Stomach smooth muscle (tissue), 2 donors: ENCODE results near the gene PPP1R15B.

Experiments used
- H3K27ac ChIP-seq: one replicate; pipeline ENCODE4 v1.7.0; 2013; ENCODE audit warnings: mild to moderate bottlenecking, low read length, inconsistent platforms
- H3K27me3 ChIP-seq, 2 donors: one replicate each; pipeline ENCODE4 v1.7.0; 2013; ENCODE audit warnings: low read length in 2 of 2; ENCODE audit not compliant: insufficient read depth in 2 of 2, control insufficient read depth in 1 of 2
- H3K36me3 ChIP-seq, 2 donors: one replicate each; pipeline ENCODE4 v1.7.0; 2013; ENCODE audit warnings: low read length in 2 of 2; ENCODE audit not compliant: control insufficient read depth in 2 of 2, insufficient read depth in 2 of 2
- H3K4me1 ChIP-seq: one replicate; pipeline ENCODE4 v1.7.0; 2013; ENCODE audit warnings: low read length; ENCODE audit not compliant: control insufficient read depth, insufficient read depth
- H3K4me3 ChIP-seq, 2 donors: one replicate each; pipeline ENCODE4 v1.7.0; 2013; ENCODE audit warnings: low read length in 2 of 2
- H3K9ac ChIP-seq, 2 donors: one replicate each; pipeline ENCODE4 v1.7.0; 2013; ENCODE audit warnings: low read length in 2 of 2, mild to moderate bottlenecking in 1 of 2
- H3K9me3 ChIP-seq, 2 donors: one replicate each; pipeline ENCODE4 v1.7.0; 2013; ENCODE audit warnings: low read length in 2 of 2; ENCODE audit not compliant: control insufficient read depth in 2 of 2
- donor health status: healthy.
- donor health status: Pancreatic carcinoma.

PPP1R15B gene

GRCh38 chr1:204450461-204451257, 39.0 kb upstream of the PPP1R15B start:
- Histone ChIP-seq H3K9me3 (no peaks in the 10 kb centered on the region), H3K27me3 (no peaks in the 10 kb centered on the region), H3K36me3 (peaks cover 13 to 39% of the 10 kb centered on the region in 2 donors), H3K9ac (no peak overlapping the region), H3K4me3 (no peak overlapping the region), H3K27ac (no peak overlapping the region), H3K4me1 (peaks cover 23% of the 10 kb centered on the region)

- H3K27me3 ChIP-seq, result no peaks in the 10 kb centered on the region
- no peak overlapping the region for H3K4me3 ChIP-seq
- peaks cover 23% of the 10 kb centered on the region for H3K4me1 ChIP-seq
- H3K36me3 ChIP-seq, result peaks cover 13 to 36% of the 10 kb centered on the region in 2 donors
- no peak overlapping the region for H3K9ac ChIP-seq
- no peaks in the 10 kb centered on the region for H3K9me3 ChIP-seq
- H3K27ac ChIP-seq, result no peak overlapping the region
These were observed 38.2 kb upstream of the PPP1R15B start for GRCh38 chr1:204449678-204450280.

- H3K36me3 ChIP-seq, result peaks cover 13 to 36% of the 10 kb centered on the region in 2 donors
- H3K4me1 ChIP-seq, result peaks cover 23% of the 10 kb centered on the region
- no peaks in the 10 kb centered on the region for H3K27me3 ChIP-seq
- H3K9me3 ChIP-seq, result no peaks in the 10 kb centered on the region
- no peak overlapping the region for H3K27ac ChIP-seq
- no peak overlapping the region for H3K9ac ChIP-seq
- H3K4me3 ChIP-seq, result no peak overlapping the region
These were observed 37.5 kb upstream of the PPP1R15B start for GRCh38 chr1:204448991-204449677.

GRCh38 chr1:204448344-204448964, 36.8 kb upstream of the PPP1R15B start:
- Histone ChIP-seq H3K4me1 (peaks cover 23% of the 10 kb centered on the region), H3K4me3 (no peak overlapping the region), H3K27me3 (no peaks in the 10 kb centered on the region), H3K27ac (no peak overlapping the region), H3K9me3 (no peaks in the 10 kb centered on the region), H3K9ac (no peak overlapping the region), H3K36me3 (peaks cover 19 to 43% of the 10 kb centered on the region in 2 donors)

- H3K9ac ChIP-seq, result no peak overlapping the region
- H3K4me3 ChIP-seq, result no peak overlapping the region
- no peaks in the 10 kb centered on the region for H3K27me3 ChIP-seq
- H3K9me3 ChIP-seq, result no peaks in the 10 kb centered on the region
- peaks cover 24% of the 10 kb centered on the region for H3K4me1 ChIP-seq
- H3K27ac ChIP-seq, result no peak overlapping the region
- peaks cover 22 to 43% of the 10 kb centered on the region in 2 donors for H3K36me3 ChIP-seq
These were observed 36.1 kb upstream of the PPP1R15B start for GRCh38 chr1:204447736-204448135.

GRCh38 chr1:204447190-204447589, 35.6 kb upstream of the PPP1R15B start:
- Histone ChIP-seq H3K27ac (peak overlapping the region; percentile 62), H3K27me3 (no peaks in the 10 kb centered on the region), H3K9ac (peak overlapping the region; percentile 21 to 23), H3K36me3 (peaks cover 25 to 47% of the 10 kb centered on the region in 2 donors), H3K4me3 (no peak overlapping the region), H3K4me1 (peaks cover 29% of the 10 kb centered on the region), H3K9me3 (no peaks in the 10 kb centered on the region)

- Histone ChIP-seq H3K9ac (peak overlapping the region; percentile 23 to 55), H3K27ac (peak overlapping the region; percentile 62), H3K4me1 (peaks cover 32% of the 10 kb centered on the region)
These were observed 34.9 kb upstream of the PPP1R15B start for GRCh38 chr1:204446413-204447111.

GRCh38 chr1:204445860-204446412, 34.3 kb upstream of the PPP1R15B start:
- no peak overlapping the region for H3K4me3 ChIP-seq
- H3K36me3 ChIP-seq, result peaks cover 32 to 59% of the 10 kb centered on the region in 2 donors
- H3K4me1 ChIP-seq, result peaks cover 33% of the 10 kb centered on the region
- H3K9ac ChIP-seq, result no peak overlapping the region
- H3K27ac ChIP-seq, result peak overlapping the region; percentile 62
- H3K9me3 ChIP-seq, result no peaks in the 10 kb centered on the region
- no peaks in the 10 kb centered on the region for H3K27me3 ChIP-seq

More at GRCh38 chr1:204446413-204447111, 34.9 kb upstream of the PPP1R15B start:
- no peaks in the 10 kb centered on the region for H3K9me3 ChIP-seq
- H3K27me3 ChIP-seq, result no peaks in the 10 kb centered on the region
- H3K36me3 ChIP-seq, result peaks cover 29 to 54% of the 10 kb centered on the region in 2 donors
- H3K4me3 ChIP-seq, result no peak overlapping the region

GRCh38 chr1:204443871-204444581, 32.4 kb upstream of the PPP1R15B start:
- H3K27me3 ChIP-seq, result no peaks in the 10 kb centered on the region
- H3K9me3 ChIP-seq, result no peaks in the 10 kb centered on the region
- no peak overlapping the region for H3K27ac ChIP-seq
- peaks cover 27 to 49% of the 10 kb centered on the region in 2 donors for H3K36me3 ChIP-seq
- H3K9ac ChIP-seq, result no peak overlapping the region
- peaks cover 45% of the 10 kb centered on the region for H3K4me1 ChIP-seq
- no peak overlapping the region for H3K4me3 ChIP-seq
